ENCODE results near the gene PALLD. TPM values are rescaled to one million over a fixed set of nuclear protein-coding genes. Genes with fewer than 3 reads are reported as not detected.

Gene PALLD
- total RNA-seq, 1 experiment from 2014 or later = 18.3 TPM

DNA sequence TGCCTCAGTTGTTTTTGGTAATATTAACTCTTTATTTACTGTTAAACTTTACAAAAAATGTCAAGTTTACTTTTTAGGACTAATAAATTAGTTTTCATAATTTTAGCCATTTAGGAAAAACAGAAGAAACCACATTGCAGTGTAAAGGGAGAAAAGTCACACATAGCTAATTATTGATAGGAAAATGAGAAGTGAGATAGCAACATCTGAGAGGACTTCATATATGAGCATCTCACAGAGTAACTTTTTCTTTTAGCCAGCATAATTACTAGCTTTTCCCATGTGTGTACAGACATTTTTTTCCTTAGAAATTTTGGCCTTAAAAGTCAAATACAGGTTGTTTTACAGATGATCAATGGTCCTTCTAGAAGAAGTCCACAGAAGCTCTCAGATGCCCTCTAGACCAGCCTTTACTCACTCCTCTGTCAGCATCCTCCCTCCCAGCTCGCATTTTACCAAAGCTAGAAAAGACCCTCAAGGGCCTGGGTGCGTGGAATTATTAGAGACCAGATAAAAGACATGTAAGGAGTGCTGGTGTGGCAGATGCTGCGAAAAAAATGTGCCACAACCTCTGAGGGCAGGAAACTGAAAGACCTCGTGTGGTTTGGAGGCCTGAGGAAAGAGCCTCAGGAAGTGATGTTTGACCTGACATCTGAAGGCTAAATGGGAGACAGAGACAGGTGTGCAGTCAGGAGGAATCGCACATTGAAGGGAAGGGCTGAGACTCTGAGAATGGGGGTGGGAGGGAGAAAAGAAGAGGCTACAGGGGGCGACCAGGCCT is 356.3 kb downstream of the PALLD start:
- Histone ChIP-seq H2BK15ac (ENCODE audit: low read depth, low read length) (no peak overlapping the region), H3K4ac (ENCODE audit: low read depth, low read length) (no peak overlapping the region), H3K4me2 (ENCODE audit: insufficient read depth, insufficient read length, low read length) (no peak overlapping the region), H3K79me1 (ENCODE audit: insufficient read depth, low read depth, low read length, poor library complexity, severe bottlenecking) (no peaks in the 10 kb centered on the region), H3K79me2 (ENCODE audit: insufficient read depth, low read length) (0 out of 2 replicates have a peak, but pooled peaks cover 1% of the 10 kb centered on the region), H3K56ac (ENCODE audit: insufficient read length, low read depth, low read length) (no peak overlapping the region), H2BK12ac (ENCODE audit: insufficient read length, low read depth, low read length) (no peak overlapping the region), H3K14ac (ENCODE audit: insufficient read depth, low read length) (no peak overlapping the region), H3K23ac (ENCODE audit: insufficient read length, low read depth, low read length) (no peak overlapping the region), H2BK120ac (ENCODE audit: low read depth, low read length, poor library complexity, severe bottlenecking) (no peak overlapping the region), H3K27me3 (ENCODE audit: insufficient read depth, low read length) (no peaks in the 10 kb centered on the region), H2BK20ac (ENCODE audit: low read depth, low read length, poor library complexity, severe bottlenecking) (no peak overlapping the region), H4K8ac (replicated peaks; ENCODE audit: insufficient read length, low read depth, low read length) (no peak overlapping the region), H4K91ac (ENCODE audit: insufficient read length, low read depth, low read length) (no peak overlapping the region), H3K9ac (ENCODE audit: extremely low read depth, insufficient read length, low read length) (no peak overlapping the region), H2AFZ (ENCODE audit: low read length) (no peak overlapping the region), H4K20me1 (ENCODE audit: control insufficient read depth, insufficient read depth, insufficient read length) (no peaks in the 10 kb centered on the region), H3K27ac (ENCODE audit: insufficient read length, low read depth, low read length) (no peak overlapping the region), H3K23me2 (ENCODE audit: insufficient read length, low read depth, low read length, poor library complexity, severe bottlenecking) (no peaks in the 10 kb centered on the region), H3K4me1 (ENCODE audit: insufficient read depth, low read length) (peaks cover 8% of the 10 kb centered on the region; the same call in 1 of the 2 replicates), H2BK5ac (ENCODE audit: insufficient read length, low read length) (no peak overlapping the region), H2AK5ac (ENCODE audit: insufficient read length, low read length) (no peak overlapping the region), H3K18ac (ENCODE audit: insufficient read length, low read depth, low read length) (no peak overlapping the region), H4K5ac (ENCODE audit: insufficient read length, low read depth, low read length) (no peak overlapping the region), H3T11ph (ENCODE audit: low read length) (no peak overlapping the region), H3K9me3 (ENCODE audit: control insufficient read depth, low read depth, low read length) (no peaks in the 10 kb centered on the region)
- no peak for DNase-seq
- Mint-ChIP-seq H3K4me3 (no peak overlapping the region), H3K9me3 (no peaks in the 10 kb centered on the region), H3K27me3 (ENCODE audit: low read depth) (peaks cover 4% of the 10 kb centered on the region), H3K4me1 (peaks cover 34 to 39% of the 10 kb centered on the region in 2 experiments), H3K36me3 (ENCODE audit: insufficient read depth in 1 of 3, low read depth in 3 of 3) (peaks cover 0 to 10% (median 0%) of the 10 kb centered on the region in 3 experiments; a peak in 5 of 7 replicates), H3K27ac (no peak overlapping the region; a peak in 1 of 7 replicates)
- TF ChIP-seq, protein P1, sequence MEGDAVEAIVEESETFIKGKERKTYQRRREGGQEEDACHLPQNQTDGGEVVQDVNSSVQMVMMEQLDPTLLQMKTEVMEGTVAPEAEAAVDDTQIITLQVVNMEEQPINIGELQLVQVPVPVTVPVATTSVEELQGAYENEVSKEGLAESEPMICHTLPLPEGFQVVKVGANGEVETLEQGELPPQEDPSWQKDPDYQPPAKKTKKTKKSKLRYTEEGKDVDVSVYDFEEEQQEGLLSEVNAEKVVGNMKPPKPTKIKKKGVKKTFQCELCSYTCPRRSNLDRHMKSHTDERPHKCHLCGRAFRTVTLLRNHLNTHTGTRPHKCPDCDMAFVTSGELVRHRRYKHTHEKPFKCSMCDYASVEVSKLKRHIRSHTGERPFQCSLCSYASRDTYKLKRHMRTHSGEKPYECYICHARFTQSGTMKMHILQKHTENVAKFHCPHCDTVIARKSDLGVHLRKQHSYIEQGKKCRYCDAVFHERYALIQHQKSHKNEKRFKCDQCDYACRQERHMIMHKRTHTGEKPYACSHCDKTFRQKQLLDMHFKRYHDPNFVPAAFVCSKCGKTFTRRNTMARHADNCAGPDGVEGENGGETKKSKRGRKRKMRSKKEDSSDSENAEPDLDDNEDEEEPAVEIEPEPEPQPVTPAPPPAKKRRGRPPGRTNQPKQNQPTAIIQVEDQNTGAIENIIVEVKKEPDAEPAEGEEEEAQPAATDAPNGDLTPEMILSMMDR (conservative IDR thresholded peaks at IDR 0.05) = no peak
- no CpG with 5 or more reads among the region's 6 CpGs for WGBS (ENCODE audit: extremely low coverage, insufficient read length, low lambda C conversion rate)

Measured in H9 (cell line).